ENCODE measurements around the gene SPATA2.
"Not testable (repeated sequence)": the region's sequence is repeated elsewhere in the genome, so short reads cannot be mapped to it uniquely, and the experiment has no call there.

SPATA2 gene

GRCh38 chr20:49915380-49916145 is at the start of gene SPATA2:
Gene SPATA2 (minus strand): TSS chr20:49915529. CDS start chr20:49908490, 7,039 bp downstream.
- DNase-seq (ENCODE audit: low read depth) = peak; percentile 55

GRCh38 chr20:49961413-49961812 is 46.1 kb upstream of the SPATA2 start:
- no peak for DNase-seq (ENCODE audit: low read depth)

GRCh38 chr20:49957089-49957938 is 42.0 kb upstream of the SPATA2 start:
- DNase-seq (ENCODE audit: low read depth) = not testable (repeated sequence)

GRCh38 chr20:49956689-49957088 is 41.4 kb upstream of the SPATA2 start:
- no peak for DNase-seq (ENCODE audit: low read depth)

- not testable (repeated sequence) for DNase-seq (ENCODE audit: low read depth)
Observed at GRCh38 chr20:49955830-49956396, 40.6 kb upstream of the SPATA2 start.

GRCh38 chr20:49955167-49955566 is 39.8 kb upstream of the SPATA2 start:
- DNase-seq (ENCODE audit: low read depth) = no peak

- peak; percentile 32 for DNase-seq (ENCODE audit: low read depth)
Observed at GRCh38 chr20:49951151-49951550, 35.8 kb upstream of the SPATA2 start.

GRCh38 chr20:49948809-49949507 is 33.6 kb upstream of the SPATA2 start:
- DNase-seq (ENCODE audit: low read depth) = peak; percentile 65

GRCh38 chr20:49948178-49948577 is 32.8 kb upstream of the SPATA2 start:
- no peak for DNase-seq (ENCODE audit: low read depth)

- no peak for DNase-seq (ENCODE audit: low read depth)
Observed at GRCh38 chr20:49945701-49946477, 30.6 kb upstream of the SPATA2 start.

- no peak for DNase-seq (ENCODE audit: low read depth)
Observed at GRCh38 chr20:49945306-49945700, 30.0 kb upstream of the SPATA2 start.

GRCh38 chr20:49942942-49943341 is 27.6 kb upstream of the SPATA2 start:
- DNase-seq (ENCODE audit: low read depth) = no peak

GRCh38 chr20:49942303-49942702 is 27.0 kb upstream of the SPATA2 start:
- no peak for DNase-seq (ENCODE audit: low read depth)

GRCh38 chr20:49941456-49941855 is 26.1 kb upstream of the SPATA2 start:
- DNase-seq (ENCODE audit: low read depth) = no peak

- DNase-seq (ENCODE audit: low read depth) = no peak
Observed at GRCh38 chr20:49938173-49939163, 23.1 kb upstream of the SPATA2 start.

- no peak for DNase-seq (ENCODE audit: low read depth)
Observed at GRCh38 chr20:49937027-49937929, 21.9 kb upstream of the SPATA2 start.

- peak; percentile 43 for DNase-seq (ENCODE audit: low read depth)
Observed at GRCh38 chr20:49936153-49937026, 21.1 kb upstream of the SPATA2 start, which contains the start of gene RNF114. Gene RNF114 (plus strand): TSS chr20:49936397. CDS start chr20:49936413, 16 bp downstream.

GRCh38 chr20:49935746-49936152 is 20.4 kb upstream of the SPATA2 start:
- DNase-seq (ENCODE audit: low read depth) = no peak

Data from GM04503 (cell line).